ENCODE data around the gene PDE2A.

GRCh38 chr11:72642884-72643522 lies 31.2 kb downstream of the PDE2A start:
- TF ChIP-seq EZH2 (IDR thresholded peaks at IDR 0.05) (no peak), POLR2AphosphoS5 (IDR thresholded peaks at IDR 0.05; ENCODE audit: borderline replicate concordance, low read depth, low read length) (no peak)
